ENCODE data around the gene GYPA.

- no peak for TF ChIP-seq CTCF (conservative IDR thresholded peaks at IDR 0.05 in 1 of 2, IDR thresholded peaks at IDR 0.05 in 1 of 2; ENCODE audit: low read depth in 1 of 2, low read length in 2 of 2)
- no peak for TF ChIP-seq EZH2 (IDR thresholded peaks at IDR 0.05; ENCODE audit: low read length, missing control alignments)
Measured at GRCh38 chr4:144154044-144154443, 13.5 kb upstream of the GYPA start.
